GM19395 (cell line): ENCODE results near the gene GRIK4.

Experiments
- ATAC-seq: cut with Tn5 transposase; IDR thresholded peaks from one replicate; pipeline ENCODE4 v1.9.1; 2021; ENCODE audit warnings: mild to moderate bottlenecking, moderate library complexity; ENCODE audit not compliant: unreplicated experiment

The GRIK4 gene

DNA sequence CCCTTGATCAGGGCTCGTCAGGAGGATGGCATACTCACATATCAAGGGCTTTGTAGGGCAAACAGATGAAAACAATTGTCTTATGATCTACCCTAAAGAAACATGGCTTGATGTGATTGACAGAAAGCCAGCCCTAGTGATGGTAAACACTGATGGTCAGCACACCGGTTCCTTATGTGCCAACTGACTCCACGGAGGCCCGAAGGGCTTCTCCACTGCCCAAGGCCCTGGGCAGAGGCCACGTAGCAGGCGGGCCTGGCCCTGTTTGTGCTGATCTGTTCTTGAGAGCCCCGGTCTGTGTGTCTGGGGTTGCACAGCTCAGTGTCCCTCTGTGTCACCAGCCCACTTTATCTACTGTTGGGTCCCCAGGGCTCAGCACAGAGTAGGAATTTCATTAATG, 115.2 kb downstream of the GRIK4 start:
- ATAC-seq: no peak

DNA sequence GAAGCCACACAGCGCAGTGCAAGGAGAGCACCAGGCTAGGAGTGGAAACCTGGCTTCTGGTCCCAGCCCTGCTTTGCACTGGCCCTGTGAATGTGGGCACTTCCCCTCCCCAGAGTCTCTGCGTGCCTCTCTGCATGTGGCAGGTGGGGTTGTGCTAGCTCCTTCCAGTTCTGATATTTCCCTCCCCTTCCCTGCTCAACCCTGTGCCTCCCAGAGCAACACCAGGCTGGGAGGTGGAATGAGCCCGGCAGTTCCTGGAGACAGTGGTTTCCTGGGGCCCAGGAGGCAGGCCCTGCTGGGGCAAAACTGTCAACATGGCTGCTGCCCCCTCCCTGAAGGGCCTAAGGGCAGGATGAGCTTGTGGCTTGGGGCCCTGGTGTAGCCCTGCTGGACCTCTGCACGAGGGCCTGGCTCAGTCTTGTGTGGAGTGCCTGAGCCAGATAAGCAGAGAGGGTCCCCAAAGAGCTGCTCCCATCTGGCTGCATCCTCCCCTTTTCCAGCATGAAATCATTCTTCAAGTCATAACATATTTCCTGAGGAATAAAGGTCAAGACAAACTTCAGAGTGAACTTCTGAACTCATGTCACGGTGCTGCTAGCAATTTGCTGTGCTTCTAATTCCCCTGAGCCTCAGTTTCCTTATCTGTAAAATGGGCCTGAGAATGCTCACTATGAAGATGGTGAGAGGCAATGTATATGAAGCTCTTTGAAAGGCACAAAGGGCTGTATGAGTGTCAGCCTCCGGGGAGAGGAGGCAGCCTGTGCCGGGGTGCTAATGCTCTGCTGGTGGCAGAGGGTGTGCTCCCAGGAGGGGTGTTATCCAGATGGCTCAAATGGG, 116.0 kb downstream of the GRIK4 start:
- ATAC-seq: no peak

DNA sequence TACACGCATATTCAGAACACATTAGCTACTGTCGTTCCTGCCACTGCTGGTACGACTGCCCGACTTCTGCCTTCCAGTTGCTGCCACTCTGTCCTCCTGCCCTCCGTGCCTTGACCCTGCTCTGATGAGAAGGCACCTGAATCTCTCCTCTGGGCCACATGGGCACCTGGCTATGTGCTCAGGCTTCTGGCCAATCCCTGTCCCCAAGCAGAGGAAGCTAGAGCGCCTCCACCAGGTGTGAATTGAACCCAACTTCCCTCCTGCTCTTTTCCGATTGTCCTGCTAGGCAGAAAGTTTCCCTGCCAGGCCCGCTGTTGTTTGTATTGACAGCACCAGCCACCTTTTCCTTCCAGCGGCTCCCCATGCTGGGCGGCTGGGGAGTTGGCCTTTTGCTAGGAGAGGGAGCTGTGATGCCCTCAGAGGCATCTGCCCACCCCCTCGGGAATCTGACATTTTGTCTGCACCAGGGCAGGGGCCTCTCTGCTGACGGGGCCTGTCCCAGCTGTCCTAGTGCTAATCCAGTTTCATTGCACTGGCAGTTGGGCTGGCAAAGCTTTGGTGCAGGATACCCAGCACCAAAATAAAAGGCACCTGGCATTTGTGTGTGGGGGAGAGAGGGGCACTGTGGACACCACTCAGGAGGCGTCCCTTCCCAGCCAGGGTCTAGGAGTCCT, 118.0 kb downstream of the GRIK4 start:
- ATAC-seq: no peak

DNA sequence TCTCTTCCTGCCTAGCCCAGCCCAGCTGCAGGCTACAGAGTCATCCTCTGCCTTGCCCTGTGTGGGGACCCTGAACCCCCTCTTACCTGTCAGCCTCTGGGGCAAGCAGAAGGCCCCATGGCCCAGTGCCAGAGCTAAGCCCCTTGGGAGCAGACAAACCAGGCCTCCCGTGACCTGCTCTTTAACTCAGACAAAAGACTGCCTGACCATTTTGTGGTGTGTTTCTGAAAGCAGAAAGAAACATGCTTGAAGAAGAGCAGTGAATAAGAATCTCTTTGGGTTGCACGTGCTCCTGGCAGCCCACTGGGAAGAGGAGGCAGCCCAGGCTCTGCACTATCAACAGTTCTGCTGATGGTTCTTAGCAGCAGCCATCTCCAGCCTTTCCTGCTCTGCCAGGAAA, 118.6 kb downstream of the GRIK4 start:
- no peak for ATAC-seq

DNA sequence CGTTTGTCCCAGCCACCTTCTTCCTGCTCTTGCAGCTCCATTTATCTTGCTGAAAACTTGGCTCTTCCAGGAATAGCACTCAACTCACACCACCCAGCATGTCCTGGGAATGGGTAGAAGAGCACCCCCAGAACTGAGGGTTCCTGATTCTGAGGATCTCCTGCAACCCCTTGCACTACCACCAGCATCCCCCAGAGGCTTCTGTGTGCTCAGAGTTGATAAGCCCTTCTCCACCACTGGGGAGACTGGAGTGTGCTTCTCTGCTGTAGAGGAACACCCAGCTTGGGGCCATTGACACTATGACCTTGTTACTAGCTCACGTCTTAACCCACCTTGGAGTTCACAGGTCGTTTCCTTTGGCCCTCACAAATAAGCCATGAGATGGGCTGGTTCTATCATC, 121.0 kb downstream of the GRIK4 start:
- peak; percentile 71 for ATAC-seq

DNA sequence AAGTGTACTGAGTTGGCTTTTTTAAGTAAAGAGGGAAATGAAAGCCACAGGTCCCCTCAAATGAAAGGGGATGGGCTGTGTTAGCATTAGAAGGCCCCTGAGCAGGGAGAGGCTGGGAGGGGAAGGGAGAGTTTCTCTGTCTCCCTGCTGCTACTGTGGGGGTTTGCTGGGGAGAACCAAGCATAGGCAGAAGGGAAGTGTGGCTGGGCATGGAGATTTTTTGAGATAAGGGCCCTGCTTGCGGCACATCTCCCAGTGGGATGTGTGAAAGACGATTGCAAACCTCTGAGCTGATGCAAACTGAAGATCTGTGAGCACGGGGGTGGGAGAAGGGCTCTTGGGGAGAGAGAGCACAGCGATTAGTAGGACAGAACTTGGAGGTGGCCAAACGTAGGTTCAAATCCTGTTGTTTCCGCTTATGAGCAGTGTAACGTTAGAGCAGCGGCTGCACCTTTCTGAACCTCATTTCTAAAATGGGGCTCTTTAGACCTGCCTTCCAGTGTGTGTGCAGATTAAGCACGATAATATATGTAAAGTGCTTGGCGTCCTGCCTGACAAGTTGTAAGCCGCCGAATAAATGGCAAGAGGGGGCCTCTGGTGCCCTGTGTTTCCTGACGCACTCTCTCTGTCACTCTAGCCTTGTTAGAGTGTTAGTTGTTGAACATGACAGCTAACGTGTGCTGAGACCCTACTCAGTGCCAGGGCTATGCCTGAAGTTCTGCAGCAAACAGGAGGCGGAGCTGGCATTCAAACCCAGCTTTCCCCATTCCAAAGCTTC, 122.3 kb downstream of the GRIK4 start:
- ATAC-seq: no peak

DNA sequence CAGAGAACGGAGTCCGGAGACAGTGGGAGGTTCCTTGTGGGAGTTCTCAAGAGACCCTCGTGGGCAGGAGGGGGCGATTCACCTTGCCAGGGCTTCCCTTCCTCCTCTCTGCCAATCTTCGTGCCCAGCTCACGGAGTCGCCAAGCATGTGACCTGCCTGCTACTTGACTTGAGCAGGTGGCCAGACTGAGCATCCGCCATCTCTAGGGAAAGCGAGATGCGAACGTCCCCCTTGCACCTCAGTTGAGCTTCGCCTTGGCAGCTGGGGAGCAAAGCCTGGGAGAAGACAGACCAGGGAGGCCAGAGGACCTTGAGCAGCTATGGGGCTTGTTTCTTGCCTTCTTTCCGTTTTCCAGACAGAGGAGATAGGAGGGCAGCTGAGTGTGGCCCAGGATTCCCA, 123.2 kb downstream of the GRIK4 start:
- no peak for ATAC-seq

DNA sequence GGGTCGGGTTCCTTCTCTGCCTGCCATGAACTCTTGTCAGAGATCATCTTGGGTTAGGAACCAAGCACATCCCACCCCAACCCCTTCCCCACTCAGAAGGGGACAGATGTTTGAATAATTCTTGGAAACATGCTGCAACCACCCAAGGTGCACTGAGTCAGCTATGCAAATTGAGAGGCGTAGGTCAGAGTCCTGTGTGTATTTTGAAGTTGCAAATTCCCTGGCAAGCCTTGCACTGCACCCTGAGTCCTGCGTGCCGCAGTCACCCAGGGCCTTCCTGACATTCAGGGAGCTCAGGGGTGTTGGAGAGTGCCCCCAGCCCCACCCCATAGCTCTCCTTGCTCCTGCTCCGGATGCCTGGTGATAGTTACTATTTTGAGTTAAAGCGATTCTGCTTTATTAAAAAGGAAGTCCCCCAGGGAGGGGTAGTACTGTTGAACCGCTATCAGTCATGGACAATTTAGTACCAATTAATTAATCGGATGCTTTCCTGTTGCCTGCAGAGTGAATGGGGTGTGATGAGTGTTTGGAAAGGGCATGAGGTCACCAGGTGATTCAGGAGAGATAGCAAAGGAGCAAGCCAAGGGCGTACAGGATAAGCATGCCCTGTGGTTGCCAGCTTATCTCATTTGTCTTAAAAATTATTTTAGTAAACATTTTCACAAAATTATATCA, 123.7 kb downstream of the GRIK4 start:
- no peak for ATAC-seq

DNA sequence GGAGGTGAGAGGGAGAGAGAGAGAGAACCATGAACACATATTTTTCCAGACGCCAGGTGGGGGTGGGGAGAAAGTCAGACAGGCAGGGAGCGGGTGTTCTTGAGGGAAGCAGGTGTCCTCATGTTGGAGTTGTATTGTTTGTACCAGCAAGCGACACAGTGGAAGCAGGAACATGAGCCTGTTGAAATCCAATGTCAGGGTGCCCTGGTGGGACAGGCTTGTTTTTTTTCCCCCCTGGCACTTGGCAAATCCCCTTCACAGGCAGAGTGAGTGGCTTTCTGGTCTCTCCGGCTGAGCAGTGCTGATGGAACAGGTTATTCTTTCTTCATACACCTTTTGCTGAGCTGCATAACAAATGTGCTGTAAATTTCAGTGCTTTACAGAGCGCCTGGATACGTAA, 125.6 kb downstream of the GRIK4 start:
- ATAC-seq: no peak

DNA sequence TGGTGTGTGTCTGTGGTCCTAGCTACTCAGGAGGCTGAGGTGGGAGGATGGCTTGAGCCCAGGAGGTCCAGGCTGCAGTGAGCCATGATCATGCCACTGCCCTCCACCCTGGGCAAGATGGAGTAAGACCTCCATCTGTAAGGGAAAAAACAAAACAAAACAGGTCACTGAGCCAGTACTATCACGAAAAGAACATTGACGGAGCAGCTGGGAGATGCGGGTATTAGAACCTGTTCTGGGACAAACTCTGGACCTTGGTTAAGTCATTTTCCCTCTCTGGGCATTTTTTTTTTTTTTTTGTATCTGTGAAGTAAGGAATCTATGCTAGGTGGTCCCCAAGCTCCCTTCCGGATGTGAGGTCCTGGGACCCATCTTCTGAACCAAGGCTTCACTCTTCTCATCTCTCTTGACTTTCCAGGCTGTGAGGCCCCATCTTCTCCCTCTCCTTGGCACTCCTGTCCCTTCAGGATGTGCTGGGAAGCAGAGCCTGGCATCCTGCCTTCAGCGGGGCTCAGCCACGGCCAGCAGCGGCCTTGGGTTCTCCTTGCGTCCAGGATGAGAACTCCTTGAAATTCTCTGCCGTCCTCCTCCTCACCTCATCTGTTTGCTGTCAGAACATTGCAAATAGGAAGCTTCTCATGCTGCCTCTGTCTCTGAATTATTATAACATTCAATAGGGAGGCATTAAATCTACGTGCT, 130.8 kb downstream of the GRIK4 start:
- no peak for ATAC-seq

DNA sequence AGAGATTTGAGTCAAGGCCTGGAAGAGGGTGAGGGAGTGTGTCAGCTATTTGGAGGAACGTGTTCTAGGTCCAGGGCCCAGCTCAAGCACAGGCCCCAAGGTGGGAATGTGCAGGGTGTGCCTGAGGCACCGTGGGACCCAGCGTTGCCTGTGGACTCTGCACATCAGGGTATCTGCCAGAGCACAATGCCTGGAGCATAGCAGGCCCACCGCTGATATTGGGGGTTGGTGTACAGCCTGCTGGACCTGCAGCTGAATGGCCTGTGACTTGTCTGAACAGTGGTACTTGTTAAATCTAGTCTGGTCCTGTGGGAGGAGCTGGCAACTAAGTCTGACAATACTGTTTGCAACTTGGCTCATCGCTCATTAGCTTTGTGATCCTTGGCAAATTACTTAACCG, 131.7 kb downstream of the GRIK4 start:
- no peak for ATAC-seq

DNA sequence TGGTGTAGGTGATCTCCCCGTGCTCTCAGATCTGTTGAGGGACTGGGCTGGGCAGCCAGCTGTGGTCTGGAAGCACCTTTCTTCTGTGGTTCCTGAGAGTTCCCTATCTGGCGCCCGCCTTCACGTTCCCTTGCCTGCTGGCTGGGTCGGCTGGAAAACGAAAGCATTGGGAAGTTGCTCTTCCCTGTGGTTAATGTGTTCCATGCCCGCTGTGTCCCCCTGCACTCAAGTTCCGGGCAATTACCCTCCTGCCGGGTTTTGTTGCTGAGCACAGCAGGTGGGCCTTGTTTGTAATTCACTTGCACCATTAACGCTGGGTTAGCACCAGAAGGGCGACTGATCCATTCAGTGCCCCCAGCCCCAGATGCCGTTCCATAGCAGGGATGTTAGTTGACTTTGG, 134.1 kb downstream of the GRIK4 start:
- no peak for ATAC-seq

DNA sequence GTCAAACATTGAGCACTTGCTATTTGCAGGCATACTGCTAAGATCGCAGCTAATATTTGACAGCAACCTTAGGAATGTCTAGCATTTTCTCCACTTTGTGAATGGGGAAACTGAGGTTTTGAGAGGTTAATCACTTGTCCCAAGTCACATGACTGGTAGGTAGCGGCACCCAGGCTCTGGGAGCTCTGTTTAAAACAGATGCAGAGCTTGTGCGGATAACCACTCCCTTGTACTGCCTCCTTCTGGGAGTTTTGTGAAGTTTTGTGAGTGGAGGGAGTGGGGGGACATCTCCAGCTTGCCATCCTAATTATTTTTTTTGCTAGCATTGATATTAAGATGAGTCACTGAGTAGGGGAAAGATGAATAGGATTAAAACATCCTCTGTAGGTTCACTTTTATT, 134.7 kb downstream of the GRIK4 start:
- no peak for ATAC-seq

DNA sequence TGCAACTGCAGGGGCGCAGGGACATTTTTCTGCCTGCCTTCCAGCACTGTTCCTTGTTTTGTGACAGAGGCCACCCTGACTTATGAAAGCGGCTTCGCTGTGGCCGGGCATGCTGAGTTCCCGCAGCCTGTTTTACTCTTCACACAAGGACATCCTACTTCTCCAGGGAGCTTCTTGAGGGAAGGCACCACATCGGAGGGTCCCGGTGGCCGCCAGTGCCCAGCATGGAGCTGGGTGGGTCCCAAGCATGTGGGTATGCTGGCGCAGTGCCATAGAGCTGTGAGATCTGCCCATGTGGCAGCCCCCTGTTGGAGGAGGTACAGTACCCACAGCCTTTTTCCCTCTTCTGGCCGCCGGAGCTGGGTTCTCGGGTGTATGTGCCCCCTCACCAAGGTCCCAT, 136.1 kb downstream of the GRIK4 start:
- no peak for ATAC-seq

DNA sequence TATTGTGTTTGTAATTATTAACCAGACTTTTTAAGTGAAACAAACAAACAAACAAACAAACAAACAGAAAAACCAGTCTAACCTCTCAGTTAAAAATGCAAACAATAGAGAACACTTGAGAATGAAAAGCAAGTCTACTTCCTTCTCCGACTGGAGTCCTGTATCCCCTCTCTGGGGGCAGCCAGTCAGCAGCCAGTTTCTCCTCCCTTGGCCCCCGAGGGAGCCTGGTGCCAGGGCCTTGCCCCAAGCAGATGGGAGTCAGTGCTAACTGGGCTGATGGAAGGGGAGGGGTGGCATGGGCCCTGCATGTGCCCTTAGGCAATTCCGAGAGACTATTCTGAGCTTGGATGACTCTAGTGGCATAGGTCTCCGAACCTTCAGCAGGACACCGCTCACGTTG, 137.2 kb downstream of the GRIK4 start:
- no peak for ATAC-seq

DNA sequence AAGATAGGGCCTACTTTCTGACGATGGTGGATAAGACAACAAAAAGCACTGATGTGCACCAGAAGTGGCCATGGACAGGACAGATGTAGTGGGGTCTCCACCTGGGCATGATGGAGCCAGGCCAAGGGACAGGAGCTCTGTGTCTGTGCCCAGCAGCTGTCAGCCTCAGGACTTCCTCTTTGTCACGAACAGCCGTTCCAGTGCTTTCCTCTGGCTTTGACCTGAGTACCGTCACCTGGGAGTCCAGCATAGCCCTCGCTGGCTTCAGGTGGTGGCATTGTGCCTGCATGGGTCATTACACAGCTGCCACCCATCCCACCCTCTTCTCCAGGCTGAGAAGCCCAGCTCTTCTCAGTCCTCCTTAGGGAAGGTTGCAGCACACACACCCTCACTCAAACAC, 137.8 kb downstream of the GRIK4 start:
- no peak for ATAC-seq

DNA sequence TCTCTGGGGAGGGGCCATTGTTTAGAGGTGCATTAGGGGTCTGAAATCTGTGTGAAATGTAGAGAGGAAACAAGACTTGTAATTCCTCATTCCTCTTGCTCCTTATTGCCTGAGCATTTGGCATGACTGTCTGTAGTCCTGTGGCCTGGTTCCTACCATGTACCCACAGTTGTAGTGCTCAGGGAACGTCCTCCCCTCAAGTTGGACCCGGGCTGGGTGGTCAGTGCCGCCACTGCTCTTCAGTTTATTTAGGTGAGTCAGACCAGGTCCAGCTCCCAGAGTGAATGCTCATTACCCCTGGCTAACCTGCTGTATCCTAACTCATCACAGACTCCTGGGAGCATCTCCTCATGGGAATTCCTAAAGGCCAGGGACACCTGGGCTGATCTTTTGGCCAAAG, 139.8 kb downstream of the GRIK4 start:
- ATAC-seq: no peak

DNA sequence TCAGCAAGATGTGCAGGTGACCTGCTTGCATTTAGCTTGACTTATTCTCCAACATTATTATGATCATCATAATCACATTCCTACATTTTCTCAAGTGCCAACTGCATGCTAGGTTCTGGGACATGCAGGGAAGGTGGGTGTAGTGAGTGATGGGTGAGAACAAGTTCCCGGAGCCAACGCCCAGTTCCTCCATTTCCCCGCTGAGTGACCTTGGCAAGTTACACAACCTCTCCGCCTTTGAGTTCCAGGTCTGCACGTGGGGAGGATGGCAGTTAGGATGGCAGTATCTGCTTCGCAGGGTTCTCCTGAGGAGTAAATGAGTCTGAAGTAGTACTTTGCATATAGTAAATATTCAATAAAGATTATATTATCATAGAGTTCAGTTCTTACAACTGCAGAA, 140.3 kb downstream of the GRIK4 start:
- no peak for ATAC-seq

DNA sequence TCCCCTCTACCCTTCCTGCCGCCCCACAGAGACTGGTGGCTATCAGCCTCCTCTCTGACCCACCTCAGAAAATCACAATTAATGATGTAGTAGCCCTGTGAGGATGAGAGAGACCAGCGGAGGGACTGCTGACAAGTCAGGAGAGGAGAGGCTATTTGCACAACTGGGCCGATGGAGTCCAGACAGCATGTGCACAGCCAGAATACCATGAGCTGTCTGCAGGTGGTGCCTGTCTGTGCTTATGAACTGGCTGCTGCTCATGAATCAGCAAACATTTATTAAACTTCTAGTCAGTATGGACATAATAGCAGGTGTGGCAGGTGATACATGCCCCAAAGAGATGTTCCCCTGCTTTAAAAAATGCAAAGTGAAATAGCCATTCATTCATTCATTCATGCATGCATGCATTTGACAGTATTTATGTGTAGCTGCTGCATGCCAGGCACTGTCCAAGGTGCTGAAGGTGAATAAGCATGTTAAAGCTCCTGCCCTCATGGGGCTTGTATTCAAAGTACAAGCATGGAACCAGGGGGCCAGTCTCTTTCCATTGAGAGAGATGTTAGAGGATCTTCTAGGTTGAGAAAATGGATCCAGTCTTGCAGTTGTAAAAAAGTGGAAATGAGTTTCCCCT, 141.3 kb downstream of the GRIK4 start:
- no peak for ATAC-seq

DNA sequence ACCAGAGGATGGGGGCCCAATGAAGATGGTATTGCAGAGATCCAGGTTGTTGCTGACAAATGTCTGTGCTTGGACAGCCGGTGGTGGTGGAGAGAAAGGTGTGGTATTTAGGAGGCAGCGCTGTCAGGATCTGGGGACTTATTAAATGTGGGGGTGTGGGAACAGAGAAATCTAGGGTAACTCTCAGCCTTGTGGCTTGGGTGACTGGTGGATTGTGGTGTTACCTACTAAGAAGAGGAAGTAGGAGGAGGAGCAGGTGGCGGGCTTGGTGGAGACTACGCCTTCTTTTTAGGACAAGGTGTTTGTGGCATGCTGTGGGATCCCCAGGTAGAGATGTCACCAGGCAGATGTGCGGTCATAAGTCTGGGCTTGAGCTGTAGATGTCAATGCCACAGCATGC, 144.0 kb downstream of the GRIK4 start:
- no peak for ATAC-seq
